Measurements from ENCODE around the gene INTS11. TPM values are rescaled to one million over a fixed set of nuclear protein-coding genes. Genes with fewer than 3 reads are reported as not detected.

Gene INTS11
- total RNA-seq, 1 experiment from 2014 or later = 139 TPM

DNA sequence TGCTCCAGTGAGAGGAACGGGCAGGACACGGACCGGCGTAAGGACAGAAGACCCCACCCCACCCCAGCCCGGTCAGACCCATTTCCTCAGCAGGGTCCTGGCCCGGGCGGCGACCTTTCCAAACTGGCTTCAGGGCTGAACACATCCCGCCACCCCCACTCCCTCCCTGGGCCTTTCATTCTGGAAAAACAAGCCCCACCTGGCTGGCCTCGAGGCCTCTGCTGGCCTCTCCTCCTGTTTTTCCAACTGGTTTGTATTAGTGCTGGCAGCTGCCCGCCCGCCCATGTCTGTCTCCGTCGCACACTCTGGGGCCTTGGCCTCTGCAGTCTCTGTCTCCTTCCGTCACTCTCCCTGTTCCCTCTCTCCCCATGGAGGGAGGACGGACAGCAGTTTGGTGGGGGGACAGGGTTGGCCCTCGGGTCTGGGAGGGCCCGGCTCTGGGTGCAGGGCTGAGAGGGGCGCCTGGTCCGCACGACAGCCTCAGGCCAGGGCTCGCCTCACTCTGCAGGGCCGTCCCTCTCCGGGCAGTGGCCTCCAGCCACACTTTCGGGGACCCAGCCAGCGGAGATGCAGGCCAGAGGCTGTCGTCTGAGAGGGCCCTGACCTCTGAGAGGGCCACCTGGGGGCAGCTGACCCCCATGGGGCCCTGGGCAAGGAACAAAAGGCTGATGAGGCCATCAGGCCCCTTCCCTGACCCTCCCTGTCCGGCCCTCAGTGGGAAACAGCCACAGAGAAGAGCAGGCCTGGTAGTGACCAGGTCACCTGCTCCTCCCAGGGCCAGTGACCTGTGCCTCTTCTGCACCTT lies 35.4 kb upstream of the INTS11 start:
- Histone ChIP-seq H4K5ac (ENCODE audit: insufficient read length, low read depth, low read length) (no peak overlapping the region), H3K9ac (ENCODE audit: extremely low read depth, insufficient read length, low read length) (no peak overlapping the region), H2BK120ac (ENCODE audit: low read depth, low read length, poor library complexity, severe bottlenecking) (no peak overlapping the region), H4K91ac (ENCODE audit: insufficient read length, low read depth, low read length) (no peak overlapping the region), H3K4me1 (ENCODE audit: insufficient read depth, low read length) (peaks cover 2% of the 10 kb centered on the region; the same call in 1 of the 2 replicates), H3K56ac (ENCODE audit: insufficient read length, low read depth, low read length) (no peak overlapping the region), H3K9me3 (ENCODE audit: control insufficient read depth, low read depth, low read length) (no peaks in the 10 kb centered on the region), H2BK5ac (ENCODE audit: insufficient read length, low read length) (no peak overlapping the region), H2BK15ac (ENCODE audit: low read depth, low read length) (no peak overlapping the region; the same call in 1 of the 2 replicates), H4K20me1 (ENCODE audit: control insufficient read depth, insufficient read depth, insufficient read length) (no peaks in the 10 kb centered on the region), H3K23ac (ENCODE audit: insufficient read length, low read depth, low read length) (no peak overlapping the region), H3K23me2 (ENCODE audit: insufficient read length, low read depth, low read length, poor library complexity, severe bottlenecking) (peaks cover 3% of the 10 kb centered on the region), H4K8ac (replicated peaks; ENCODE audit: insufficient read length, low read depth, low read length) (no peak overlapping the region), H3K27ac (ENCODE audit: insufficient read length, low read depth, low read length) (no peak overlapping the region), H3K4me2 (ENCODE audit: insufficient read depth, insufficient read length, low read length) (no peak overlapping the region), H3K79me2 (ENCODE audit: insufficient read depth, low read length) (no peaks in the 10 kb centered on the region), H2AFZ (ENCODE audit: low read length) (no peak overlapping the region), H3K14ac (ENCODE audit: insufficient read depth, low read length) (no peak overlapping the region; the same call in 1 of the 2 replicates), H2BK12ac (ENCODE audit: insufficient read length, low read depth, low read length) (no peak overlapping the region), H3K27me3 (ENCODE audit: insufficient read depth, low read length) (peaks cover under 1% of the 10 kb centered on the region; the same call in 1 of the 2 replicates), H3K4ac (ENCODE audit: low read depth, low read length) (no peak overlapping the region), H3T11ph (ENCODE audit: low read length) (no peak overlapping the region), H2AK5ac (ENCODE audit: insufficient read length, low read length) (no peak overlapping the region), H3K79me1 (ENCODE audit: insufficient read depth, low read depth, low read length, poor library complexity, severe bottlenecking) (no peaks in the 10 kb centered on the region), H3K18ac (ENCODE audit: insufficient read length, low read depth, low read length) (no peak overlapping the region), H2BK20ac (ENCODE audit: low read depth, low read length, poor library complexity, severe bottlenecking) (no peak overlapping the region)
- H3K36me3 Mint-ChIP-seq (ENCODE audit: insufficient read depth in 1 of 3, low read depth in 3 of 3) = no peaks in the 10 kb centered on the region
- TF ChIP-seq, protein P1, sequence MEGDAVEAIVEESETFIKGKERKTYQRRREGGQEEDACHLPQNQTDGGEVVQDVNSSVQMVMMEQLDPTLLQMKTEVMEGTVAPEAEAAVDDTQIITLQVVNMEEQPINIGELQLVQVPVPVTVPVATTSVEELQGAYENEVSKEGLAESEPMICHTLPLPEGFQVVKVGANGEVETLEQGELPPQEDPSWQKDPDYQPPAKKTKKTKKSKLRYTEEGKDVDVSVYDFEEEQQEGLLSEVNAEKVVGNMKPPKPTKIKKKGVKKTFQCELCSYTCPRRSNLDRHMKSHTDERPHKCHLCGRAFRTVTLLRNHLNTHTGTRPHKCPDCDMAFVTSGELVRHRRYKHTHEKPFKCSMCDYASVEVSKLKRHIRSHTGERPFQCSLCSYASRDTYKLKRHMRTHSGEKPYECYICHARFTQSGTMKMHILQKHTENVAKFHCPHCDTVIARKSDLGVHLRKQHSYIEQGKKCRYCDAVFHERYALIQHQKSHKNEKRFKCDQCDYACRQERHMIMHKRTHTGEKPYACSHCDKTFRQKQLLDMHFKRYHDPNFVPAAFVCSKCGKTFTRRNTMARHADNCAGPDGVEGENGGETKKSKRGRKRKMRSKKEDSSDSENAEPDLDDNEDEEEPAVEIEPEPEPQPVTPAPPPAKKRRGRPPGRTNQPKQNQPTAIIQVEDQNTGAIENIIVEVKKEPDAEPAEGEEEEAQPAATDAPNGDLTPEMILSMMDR (conservative IDR thresholded peaks at IDR 0.05) = no peak
- no peaks in the 10 kb centered on the region; a peak in 2 of 5 replicates for H3K9me3 Mint-ChIP-seq
- no peak overlapping the region for H3K4me3 Mint-ChIP-seq
- peaks cover 43% of the 10 kb centered on the region for H3K27me3 Mint-ChIP-seq (ENCODE audit: low read depth)
- WGBS (ENCODE audit: extremely low coverage, insufficient read length, low lambda C conversion rate) = no CpG with 5 or more reads among the region's 28 CpGs
- peak overlapping the region in 1 of 3 experiments; percentile 77; a peak in 3 of 7 replicates for H3K27ac Mint-ChIP-seq
- H3K4me1 Mint-ChIP-seq = peaks cover 22 to 42% of the 10 kb centered on the region in 2 experiments
- no peak for DNase-seq
